Measurements from ENCODE around the gene TTLL11.

GRCh38 chr9:121912812-121913627, 180.1 kb downstream of the TTLL11 start:
- TF ChIP-seq RAD21 (IDR thresholded peaks at IDR 0.05) (no peak), RXRA (IDR thresholded peaks at IDR 0.05) (no peak), CTCF (IDR thresholded peaks at IDR 0.05; ENCODE audit: low read depth, low read length, missing input control) (no peak), MAX (IDR thresholded peaks at IDR 0.05) (no peak), HNF4A (conservative IDR thresholded peaks at IDR 0.05) (no peak), HNF4G (IDR thresholded peaks at IDR 0.05) (no peak)
